Measurements from ENCODE around the gene GOLGA7B.

Gene GOLGA7B

GRCh38 chr10:97914171-97914836 is 64.7 kb downstream of the GOLGA7B start:
- no peaks in the 10 kb centered on the region for H3K36me3 ChIP-seq (ENCODE audit: control insufficient read depth in 1 of 2, insufficient read depth in 2 of 2, low read length in 2 of 2)
- peaks cover 0 to 15% of the 10 kb centered on the region in 2 donors for H3K4me1 ChIP-seq (ENCODE audit: control insufficient read depth in 1 of 2, insufficient read depth in 2 of 2, low read length in 2 of 2)
- no peaks in the 10 kb centered on the region for H3K9me3 ChIP-seq (ENCODE audit: control insufficient read depth in 1 of 2, low read length in 2 of 2)
- no peak overlapping the region for H3K4me3 ChIP-seq (ENCODE audit: low read depth in 1 of 2, low read length in 2 of 2)
- no peaks in the 10 kb centered on the region for H3K27me3 ChIP-seq (ENCODE audit: low read depth, low read length)
- H3K27ac ChIP-seq (ENCODE audit: low read length) = no peak overlapping the region

- H3K27ac ChIP-seq (ENCODE audit: low read length) = no peak overlapping the region
- H3K27me3 ChIP-seq (ENCODE audit: low read depth, low read length) = no peaks in the 10 kb centered on the region
- H3K4me1 ChIP-seq (ENCODE audit: control insufficient read depth in 1 of 2, insufficient read depth in 2 of 2, low read length in 2 of 2) = peaks cover 0 to 15% of the 10 kb centered on the region in 2 donors
- H3K36me3 ChIP-seq (ENCODE audit: control insufficient read depth in 1 of 2, insufficient read depth in 2 of 2, low read length in 2 of 2) = no peaks in the 10 kb centered on the region
- H3K9me3 ChIP-seq (ENCODE audit: control insufficient read depth in 1 of 2, low read length in 2 of 2) = no peaks in the 10 kb centered on the region
- no peak overlapping the region for H3K4me3 ChIP-seq (ENCODE audit: low read depth in 1 of 2, low read length in 2 of 2)
Observed at GRCh38 chr10:97914837-97915211, 65.2 kb downstream of the GOLGA7B start.

DNA sequence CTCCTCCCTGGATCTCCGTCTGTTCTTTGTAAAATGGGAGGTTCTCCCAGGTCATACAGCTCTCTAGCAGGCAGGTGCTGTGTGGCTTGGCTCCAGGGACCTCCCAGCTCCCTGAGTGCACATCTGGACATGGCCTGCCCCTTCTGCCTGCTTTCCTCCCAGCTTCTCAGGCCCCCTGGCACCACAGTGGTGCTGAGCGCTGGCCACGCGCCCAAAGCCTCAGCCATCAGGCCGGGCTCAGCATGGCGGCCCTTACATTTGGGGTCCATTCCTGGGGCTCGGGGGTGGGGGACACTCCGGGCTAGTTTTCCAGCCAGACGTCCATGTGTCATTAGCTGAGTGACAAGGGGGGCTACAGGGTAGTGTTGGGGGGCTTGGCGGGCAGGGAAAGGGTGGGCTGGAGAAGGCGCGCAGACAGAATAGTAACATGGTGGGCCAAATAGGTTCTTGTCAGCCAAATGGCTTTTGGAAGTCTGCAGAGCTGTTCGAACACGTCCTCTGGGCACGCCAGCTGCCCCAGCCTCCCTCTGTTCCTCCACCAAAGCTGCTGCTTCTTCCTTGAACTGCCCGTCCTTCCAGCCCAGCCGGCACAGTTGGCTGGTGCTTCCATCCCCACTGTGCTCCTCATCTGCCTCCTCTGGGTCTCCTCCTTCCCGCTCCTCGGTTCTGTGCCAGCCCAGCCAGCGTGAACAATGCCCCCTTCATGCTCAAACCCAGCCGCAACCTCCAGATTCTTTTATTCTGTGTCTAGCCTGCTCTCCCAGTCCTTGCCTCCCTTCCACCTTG is 65.9 kb downstream of the GOLGA7B start:
- no peaks in the 10 kb centered on the region for H3K9me3 ChIP-seq (ENCODE audit: control insufficient read depth in 1 of 2, low read length in 2 of 2)
- H3K27ac ChIP-seq (ENCODE audit: low read length) = no peak overlapping the region
- no peaks in the 10 kb centered on the region for H3K27me3 ChIP-seq (ENCODE audit: low read depth, low read length)
- no peak overlapping the region for H3K4me3 ChIP-seq (ENCODE audit: low read depth in 1 of 2, low read length in 2 of 2)
- no peaks in the 10 kb centered on the region for H3K36me3 ChIP-seq (ENCODE audit: control insufficient read depth in 1 of 2, insufficient read depth in 2 of 2, low read length in 2 of 2)
- H3K4me1 ChIP-seq (ENCODE audit: control insufficient read depth in 1 of 2, insufficient read depth in 2 of 2, low read length in 2 of 2) = peaks cover 0 to 15% of the 10 kb centered on the region in 2 donors

- H3K27ac ChIP-seq (ENCODE audit: low read length) = no peak overlapping the region
- H3K4me3 ChIP-seq (ENCODE audit: low read depth in 1 of 2, low read length in 2 of 2) = no peak overlapping the region
Observed at GRCh38 chr10:97916586-97916985, 66.9 kb downstream of the GOLGA7B start.

GRCh38 chr10:97919012-97919411 is 69.4 kb downstream of the GOLGA7B start:
- Histone ChIP-seq H3K27me3 (ENCODE audit: low read depth, low read length) (no peaks in the 10 kb centered on the region), H3K9me3 (ENCODE audit: control insufficient read depth in 1 of 2, low read length in 2 of 2) (no peaks in the 10 kb centered on the region), H3K36me3 (ENCODE audit: control insufficient read depth in 1 of 2, insufficient read depth in 2 of 2, low read length in 2 of 2) (no peaks in the 10 kb centered on the region), H3K27ac (ENCODE audit: low read length) (no peak overlapping the region), H3K4me3 (ENCODE audit: low read depth in 1 of 2, low read length in 2 of 2) (no peak overlapping the region), H3K4me1 (ENCODE audit: control insufficient read depth in 1 of 2, insufficient read depth in 2 of 2, low read length in 2 of 2) (peaks cover 0 to 15% of the 10 kb centered on the region in 2 donors)

More at GRCh38 chr10:97916586-97916985, 66.9 kb downstream of the GOLGA7B start:
- no peaks in the 10 kb centered on the region for H3K27me3 ChIP-seq (ENCODE audit: low read depth, low read length)
- no peaks in the 10 kb centered on the region for H3K36me3 ChIP-seq (ENCODE audit: control insufficient read depth in 1 of 2, insufficient read depth in 2 of 2, low read length in 2 of 2)
- no peaks in the 10 kb centered on the region for H3K9me3 ChIP-seq (ENCODE audit: control insufficient read depth in 1 of 2, low read length in 2 of 2)
- H3K4me1 ChIP-seq (ENCODE audit: control insufficient read depth in 1 of 2, insufficient read depth in 2 of 2, low read length in 2 of 2) = peaks cover 0 to 15% of the 10 kb centered on the region in 2 donors

- peaks cover 0 to 7% of the 10 kb centered on the region in 2 donors for H3K4me1 ChIP-seq (ENCODE audit: control insufficient read depth in 1 of 2, insufficient read depth in 2 of 2, low read length in 2 of 2)
- H3K27me3 ChIP-seq (ENCODE audit: low read depth, low read length) = no peaks in the 10 kb centered on the region
- no peaks in the 10 kb centered on the region for H3K9me3 ChIP-seq (ENCODE audit: control insufficient read depth in 1 of 2, low read length in 2 of 2)
- no peak overlapping the region for H3K27ac ChIP-seq (ENCODE audit: low read length)
- H3K4me3 ChIP-seq (ENCODE audit: low read depth in 1 of 2, low read length in 2 of 2) = no peak overlapping the region
- no peaks in the 10 kb centered on the region for H3K36me3 ChIP-seq (ENCODE audit: control insufficient read depth in 1 of 2, insufficient read depth in 2 of 2, low read length in 2 of 2)
Observed at GRCh38 chr10:97920865-97921264, 71.2 kb downstream of the GOLGA7B start.
